ENCODE data around the gene CDK5RAP2.

DNA sequence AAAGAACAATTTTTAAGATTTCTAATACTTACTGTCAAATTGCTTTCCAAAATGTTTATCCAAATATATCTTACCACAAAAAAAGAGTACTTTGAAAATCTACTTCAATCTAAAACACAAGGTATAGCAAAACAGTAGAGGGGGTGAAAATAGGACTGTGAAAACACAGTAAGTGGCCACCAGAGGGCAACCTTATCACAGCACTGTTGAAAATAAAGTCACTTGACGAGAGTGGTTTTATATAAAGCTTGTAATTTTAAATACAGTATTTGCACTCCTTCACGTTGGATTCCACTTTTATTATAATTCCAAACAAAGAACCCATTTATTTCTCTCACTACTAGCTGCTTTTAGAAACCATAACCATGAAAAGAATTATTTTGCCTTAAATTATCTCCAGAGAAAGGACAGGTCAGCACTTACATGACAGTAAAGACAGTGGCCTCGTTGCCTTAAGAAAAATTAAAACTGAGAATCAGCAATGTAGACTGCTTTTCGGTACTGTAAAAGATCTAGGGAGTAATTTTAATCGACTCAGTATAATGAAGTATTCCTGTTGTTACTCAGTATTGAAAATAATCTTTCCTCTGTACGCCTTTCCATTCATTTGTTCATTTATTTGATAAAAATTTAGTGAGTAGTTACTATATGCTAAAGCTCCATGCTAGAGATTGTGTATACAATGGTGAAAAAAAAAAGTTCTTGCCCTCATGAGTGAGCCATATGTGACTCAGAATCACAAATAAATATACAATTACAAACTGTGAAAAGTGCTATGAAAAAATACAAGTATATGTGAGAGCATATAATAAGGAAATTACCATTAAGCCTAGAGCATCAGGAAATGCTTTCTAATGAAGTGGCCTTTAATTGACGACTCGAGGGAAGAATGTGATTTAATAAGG lies 40.0 kb upstream of the CDK5RAP2 start:
- no peak for TF ChIP-seq EZH2 (IDR thresholded peaks at IDR 0.05; ENCODE audit: insufficient read depth, poor library complexity, severe bottlenecking)
- TF ChIP-seq EZH2phosphoT487 (IDR thresholded peaks at IDR 0.05; ENCODE audit: insufficient read depth, low read depth), result no peak
